Karpas-422 (cell line): ENCODE measurements around the gene NTRK3. TPM values are rescaled to one million over a fixed set of nuclear protein-coding genes. Genes with fewer than 3 reads are reported as not detected.

ENCODE experiments used
- DNase-seq: peaks from one replicate; pipeline ENCODE4 v3.0.0-alpha.2; 2015
- H2AFZ ChIP-seq: fragments of 200-600 bp; sonication (generic); 2 replicates; pipeline ENCODE4 v1.6.1; 2014; ENCODE audit warnings: antibody characterized with exemption, low read length, mixed read lengths
- H3K27ac ChIP-seq: fragments of 200-600 bp; sonication (generic); 2 replicates; pipeline ENCODE4 v1.5.1; 2014; ENCODE audit warnings: mild to moderate bottlenecking, low read length, moderate library complexity
- H3K27me3 ChIP-seq: fragments of 200-600 bp; sonication (generic); 2 replicates; pipeline ENCODE4 v1.6.1; 2014; ENCODE audit warnings: low read length, mixed read lengths
- H3K36me3 ChIP-seq: fragments of 200-600 bp; sonication (generic); 2 replicates; pipeline ENCODE4 v1.6.1; 2014; ENCODE audit warnings: low read length, mixed read lengths; ENCODE audit not compliant: insufficient read depth
- H3K4me1 ChIP-seq: fragments of 200-600 bp; sonication (generic); 2 replicates; pipeline ENCODE4 v1.6.1; 2014; ENCODE audit warnings: mild to moderate bottlenecking, low read length, mixed read lengths
- H3K4me2 ChIP-seq: fragments of 200-600 bp; sonication (generic); 2 replicates; pipeline ENCODE4 v1.6.1; 2014; ENCODE audit warnings: low read length, low read depth, mild to moderate bottlenecking; ENCODE audit not compliant: poor library complexity, severe bottlenecking
- H3K4me3 ChIP-seq: fragments of 200-600 bp; sonication (generic); 2 replicates; pipeline ENCODE4 v1.5.1; 2014; ENCODE audit warnings: mild to moderate bottlenecking, antibody characterized with exemption, low read length, mixed read lengths
- H3K79me2 ChIP-seq: fragments of 200-600 bp; sonication (generic); 2 replicates; pipeline ENCODE4 v1.6.1; 2014; ENCODE audit warnings: mild to moderate bottlenecking, low read length, mixed read lengths
- H3K9ac ChIP-seq: fragments of 200-600 bp; sonication (generic); 2 replicates; pipeline ENCODE4 v1.6.0; 2014; ENCODE audit warnings: low read length
- H3K9me2 ChIP-seq: fragments of 200-600 bp; sonication (generic), shearing (Covaris generic); replicated peaks from 2 replicates; pipeline ENCODE4 v1.6.0; 2014; ENCODE audit warnings: mild to moderate bottlenecking, low read length, moderate library complexity; ENCODE audit not compliant: insufficient read depth
- H3K9me3 ChIP-seq: fragments of 300-700, 200-600 bp; sonication (generic); 2 replicates; pipeline ENCODE4 v1.6.1; 2014; ENCODE audit warnings: low read length, mixed read lengths
- H4K20me1 ChIP-seq: fragments of 200-600 bp; sonication (generic); 2 replicates; pipeline ENCODE4 v1.6.1; 2014; ENCODE audit warnings: mild to moderate bottlenecking, antibody characterized with exemption, low read length, low read depth; ENCODE audit not compliant: insufficient read depth
- total RNA-seq: library from RNA; depleted of rRNA; stranded (reverse); fragments of >200 nt; shearing (Covaris generic); gene quantifications from 2 replicates; pipeline ENCODE4 v1.2.3, GENCODE V29; 2014; ENCODE audit warnings: low replicate concordance

The NTRK3 gene
- total RNA-seq, 1 experiment from 2014 or later: 0.11 TPM

DNA sequence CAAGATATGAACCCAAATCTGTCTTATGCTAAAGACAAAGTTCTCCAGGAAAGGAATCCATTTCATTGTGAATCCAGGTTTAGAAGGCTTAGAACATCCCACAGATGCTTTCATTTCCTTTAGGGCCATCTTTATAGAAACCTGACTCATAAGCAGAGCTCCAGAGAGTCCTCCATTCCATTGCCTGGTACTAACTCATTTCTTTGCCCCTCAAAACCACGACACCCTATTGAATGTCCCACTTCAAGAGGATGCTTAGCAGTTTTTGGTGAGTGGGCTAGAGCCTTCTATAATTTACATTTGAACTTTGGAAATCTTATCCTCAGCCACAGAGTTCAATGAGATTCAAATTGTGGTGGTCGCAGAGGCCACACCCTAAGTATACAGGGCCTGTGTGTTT lies 325.0 kb downstream of the NTRK3 start:
- Histone ChIP-seq H3K27ac (no peak overlapping the region), H3K9ac (no peak overlapping the region), H3K4me3 (no peak overlapping the region), H3K27me3 (no peaks in the 10 kb centered on the region), H4K20me1 (no peaks in the 10 kb centered on the region), H3K4me2 (no peak overlapping the region), H3K9me2 (no peaks in the 10 kb centered on the region), H3K4me1 (peaks cover 5% of the 10 kb centered on the region), H3K36me3 (no peaks in the 10 kb centered on the region), H2AFZ (no peak overlapping the region), H3K9me3 (no peaks in the 10 kb centered on the region), H3K79me2 (no peaks in the 10 kb centered on the region)
- DNase-seq: no peak

DNA sequence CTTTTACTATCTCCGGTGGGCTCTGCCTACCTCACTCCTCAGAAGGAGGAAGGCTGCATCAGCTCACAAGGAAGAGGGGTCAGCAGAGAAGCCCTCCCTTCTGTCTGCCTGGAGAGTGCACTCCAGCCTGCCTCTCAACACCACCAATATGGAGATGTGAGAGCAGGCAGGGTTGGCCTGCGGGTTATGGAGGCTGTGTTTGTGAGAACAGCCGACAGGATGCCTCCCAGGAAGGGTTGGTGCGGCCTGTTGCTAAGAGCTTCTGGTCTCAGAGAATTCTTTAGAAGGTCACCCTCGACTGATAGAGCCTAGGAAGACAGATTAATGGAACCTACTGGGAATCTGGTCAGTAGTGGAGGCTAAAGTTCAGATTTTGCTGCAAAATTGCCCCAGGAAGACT lies 326.1 kb downstream of the NTRK3 start:
- Histone ChIP-seq H3K79me2 (no peaks in the 10 kb centered on the region), H3K36me3 (no peaks in the 10 kb centered on the region), H3K9me2 (no peaks in the 10 kb centered on the region), H3K9me3 (no peaks in the 10 kb centered on the region), H3K27ac (no peak overlapping the region), H4K20me1 (no peaks in the 10 kb centered on the region), H3K9ac (no peak overlapping the region), H3K27me3 (no peaks in the 10 kb centered on the region), H3K4me3 (no peak overlapping the region), H2AFZ (no peak overlapping the region), H3K4me2 (no peak overlapping the region), H3K4me1 (peaks cover 5% of the 10 kb centered on the region)
- DNase-seq: no peak

DNA sequence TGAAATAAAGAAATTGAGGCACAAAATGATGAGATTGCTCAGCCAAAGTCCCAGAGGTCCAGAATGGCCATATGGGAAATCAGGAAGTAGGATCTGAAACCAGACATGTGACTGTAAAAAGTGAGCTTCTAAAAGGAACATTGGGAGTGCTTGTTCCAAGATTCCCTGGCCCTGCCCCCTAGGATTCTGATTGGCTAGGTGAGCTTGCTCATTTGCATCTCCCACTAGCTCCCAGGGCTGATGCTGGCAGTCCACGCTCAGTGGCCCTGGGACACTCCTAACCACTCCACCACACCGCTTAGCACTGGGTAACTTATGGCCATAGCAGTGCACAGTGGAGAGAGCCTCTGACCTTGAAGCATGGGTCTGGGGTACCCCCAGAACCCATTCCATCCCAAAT lies 326.7 kb downstream of the NTRK3 start:
- Histone ChIP-seq H3K4me3 (no peak overlapping the region), H3K4me2 (no peak overlapping the region), H3K9me2 (no peaks in the 10 kb centered on the region), H3K4me1 (peaks cover 5% of the 10 kb centered on the region), H4K20me1 (no peaks in the 10 kb centered on the region), H3K9me3 (no peaks in the 10 kb centered on the region; the same call in 1 of the 2 replicates), H3K27me3 (no peaks in the 10 kb centered on the region), H3K79me2 (no peaks in the 10 kb centered on the region), H3K36me3 (no peaks in the 10 kb centered on the region), H2AFZ (no peak overlapping the region), H3K27ac (no peak overlapping the region), H3K9ac (no peak overlapping the region)
- no peak for DNase-seq

DNA sequence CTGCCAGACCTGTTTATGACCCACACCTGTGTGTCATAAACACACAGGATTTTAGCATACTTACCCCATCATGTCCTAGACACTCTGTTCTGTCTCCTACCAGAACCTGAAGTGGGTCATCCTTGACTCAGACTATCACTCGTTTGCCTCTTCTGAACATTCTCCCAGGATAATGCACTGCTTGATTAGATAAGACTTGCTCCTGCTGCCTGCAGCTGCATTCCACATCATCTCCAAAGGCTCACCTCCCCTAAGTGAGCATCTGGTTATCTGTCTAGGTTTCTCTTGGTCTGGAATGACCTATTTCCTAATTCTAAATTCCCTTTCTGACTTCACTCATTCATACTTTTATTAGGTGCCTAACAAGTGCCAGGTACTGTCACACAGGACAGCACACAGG lies 332.1 kb downstream of the NTRK3 start:
- Histone ChIP-seq H3K27ac (no peak overlapping the region), H2AFZ (no peak overlapping the region), H3K79me2 (no peaks in the 10 kb centered on the region), H3K36me3 (no peaks in the 10 kb centered on the region), H4K20me1 (no peaks in the 10 kb centered on the region), H3K4me3 (no peak overlapping the region), H3K9ac (no peak overlapping the region), H3K9me3 (peaks cover under 1% of the 10 kb centered on the region), H3K27me3 (no peaks in the 10 kb centered on the region), H3K9me2 (no peaks in the 10 kb centered on the region), H3K4me1 (peaks cover 5% of the 10 kb centered on the region), H3K4me2 (no peak overlapping the region)
- DNase-seq: no peak

DNA sequence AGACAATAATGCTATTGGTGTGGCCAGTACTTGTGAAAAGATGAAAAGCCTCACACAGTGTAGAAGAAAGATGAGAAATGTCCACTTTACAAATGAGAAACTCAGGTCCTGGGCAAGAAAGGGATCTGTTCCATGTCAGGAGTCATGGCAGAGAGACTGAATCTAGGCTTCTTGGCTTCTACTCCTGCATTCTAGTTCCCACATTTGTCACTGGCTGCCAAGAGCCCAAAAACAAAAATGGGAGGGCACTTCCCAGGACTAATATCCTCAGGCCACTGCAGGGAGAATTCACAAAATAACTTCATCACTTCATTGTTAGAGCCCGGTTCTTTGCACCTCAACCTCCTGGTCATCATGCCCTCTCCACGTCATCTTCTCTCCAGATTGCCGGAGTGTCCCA lies 337.5 kb downstream of the NTRK3 start:
- no peaks in the 10 kb centered on the region for H3K79me2 ChIP-seq
- H3K27me3 ChIP-seq: no peaks in the 10 kb centered on the region
- no peaks in the 10 kb centered on the region for H3K9me2 ChIP-seq
- no peaks in the 10 kb centered on the region for H4K20me1 ChIP-seq
- H2AFZ ChIP-seq: no peak overlapping the region
- H3K9ac ChIP-seq: no peak overlapping the region
- H3K27ac ChIP-seq: no peak overlapping the region
- peaks cover under 1% of the 10 kb centered on the region for H3K4me1 ChIP-seq
- no peaks in the 10 kb centered on the region; the same call in 1 of the 2 replicates for H3K36me3 ChIP-seq
- H3K9me3 ChIP-seq: peaks cover 3% of the 10 kb centered on the region; the same call in 1 of the 2 replicates
- H3K4me3 ChIP-seq: no peak overlapping the region
- H3K4me2 ChIP-seq: no peak overlapping the region
- no peak for DNase-seq

DNA sequence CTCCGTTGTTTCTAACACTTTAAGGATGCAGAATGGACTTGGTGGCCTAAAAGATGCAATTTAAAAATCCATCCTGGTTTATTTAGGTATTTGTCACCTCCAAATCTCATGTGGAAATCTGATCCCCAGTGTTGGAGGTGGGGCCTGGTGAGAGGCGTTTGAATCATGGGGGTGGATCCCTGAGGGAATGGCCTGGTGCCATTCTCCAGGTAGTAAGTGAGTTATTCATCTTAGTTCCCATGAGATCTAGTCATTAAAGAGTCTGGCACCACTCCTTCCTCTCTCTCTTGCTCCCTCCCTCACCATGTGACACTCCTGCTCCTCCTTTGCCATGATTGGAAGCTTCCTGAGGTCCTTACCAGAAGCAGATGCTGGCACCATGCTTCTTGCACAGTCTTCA lies 339.1 kb downstream of the NTRK3 start:
- Histone ChIP-seq H3K4me3 (no peak overlapping the region), H3K9me2 (no peaks in the 10 kb centered on the region), H3K79me2 (no peaks in the 10 kb centered on the region), H3K9me3 (peaks cover 3% of the 10 kb centered on the region; the same call in 1 of the 2 replicates), H3K36me3 (no peaks in the 10 kb centered on the region; the same call in 1 of the 2 replicates), H3K9ac (no peak overlapping the region), H3K27ac (no peak overlapping the region), H3K4me2 (no peak overlapping the region), H3K27me3 (no peaks in the 10 kb centered on the region), H4K20me1 (no peaks in the 10 kb centered on the region), H2AFZ (no peak overlapping the region), H3K4me1 (peaks cover 13% of the 10 kb centered on the region)
- no peak for DNase-seq

DNA sequence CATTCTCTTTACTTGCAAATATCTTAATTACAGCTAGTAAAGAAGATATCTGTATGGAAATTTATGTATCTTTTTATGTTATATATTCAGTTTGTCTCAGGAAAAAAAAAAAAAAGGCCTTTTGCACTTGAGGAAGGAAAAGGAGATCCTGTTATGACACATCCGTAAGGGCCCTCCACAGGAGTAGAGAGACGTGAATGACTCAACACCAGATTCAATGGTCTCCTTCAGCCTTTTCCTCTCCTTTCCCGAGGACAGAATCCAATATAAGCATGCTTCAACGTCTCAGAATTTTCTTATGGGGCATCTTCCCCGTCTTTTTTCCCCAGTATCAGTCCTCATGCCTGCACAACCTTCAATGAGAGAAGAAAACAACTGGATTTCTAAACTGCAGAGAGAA lies 340.3 kb downstream of the NTRK3 start:
- Histone ChIP-seq H3K36me3 (no peaks in the 10 kb centered on the region; the same call in 1 of the 2 replicates), H3K4me2 (no peak overlapping the region), H3K4me3 (no peak overlapping the region), H3K79me2 (no peaks in the 10 kb centered on the region), H3K27me3 (no peaks in the 10 kb centered on the region), H4K20me1 (no peaks in the 10 kb centered on the region), H2AFZ (no peak overlapping the region), H3K27ac (no peak overlapping the region), H3K9me3 (peaks cover 3% of the 10 kb centered on the region; the same call in 1 of the 2 replicates), H3K4me1 (peaks cover 26% of the 10 kb centered on the region), H3K9me2 (no peaks in the 10 kb centered on the region), H3K9ac (no peak overlapping the region)
- no peak for DNase-seq

DNA sequence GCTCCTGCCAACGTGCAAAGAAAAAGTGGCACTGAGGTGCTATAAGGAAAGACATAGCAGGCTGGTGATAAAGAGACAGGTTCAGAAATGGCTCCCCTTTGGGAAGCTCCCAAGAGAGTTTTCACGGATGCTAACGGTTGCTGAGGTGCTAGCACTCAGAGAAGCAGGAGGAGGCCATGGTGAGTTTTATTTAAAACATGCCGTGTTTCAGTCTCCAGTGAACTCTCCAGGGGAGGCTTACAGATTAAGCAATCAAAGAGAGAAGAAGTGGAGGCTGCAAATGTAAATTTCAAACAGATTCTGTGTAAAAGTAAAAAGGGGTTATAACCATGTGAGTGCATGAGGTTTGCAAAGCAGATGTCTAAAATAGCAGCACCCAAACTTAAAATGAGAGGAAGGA lies 346.2 kb downstream of the NTRK3 start:
- Histone ChIP-seq H2AFZ (no peak overlapping the region), H3K27me3 (no peaks in the 10 kb centered on the region), H3K9me3 (no peaks in the 10 kb centered on the region), H3K4me1 (peaks cover 85% of the 10 kb centered on the region), H3K27ac (peak overlapping the region; percentile 96), H3K9ac (peak overlapping the region; percentile 58), H3K9me2 (no peaks in the 10 kb centered on the region), H3K4me2 (peak overlapping the region; percentile 36), H3K79me2 (no peaks in the 10 kb centered on the region), H3K36me3 (no peaks in the 10 kb centered on the region; the same call in 1 of the 2 replicates), H3K4me3 (0 out of 2 replicates have a peak overlapping the region, but pooled peaks have one; percentile 4), H4K20me1 (no peaks in the 10 kb centered on the region)
- DNase-seq: peak; percentile 89
